HEK293T (cell line): ENCODE data around the gene BEGAIN.

ENCODE experiments used
- CTCF ChIA-PET: fragments of 350-600 bp; formaldehyde crosslinking; extraction: SDS; loops from one replicate; lab custom pipeline; 2021; ENCODE audit warnings: antibody characterized with exemption, inconsistent platforms; lab: Yijun Ruan, JAX
- POLR2A ChIA-PET: fragments of 350-600 bp; formaldehyde crosslinking; extraction: SDS; loops from one replicate; lab custom pipeline; 2020; ENCODE audit warnings: antibody characterized with exemption, inconsistent platforms; lab: Yijun Ruan, JAX
- DNase-seq: peaks from one replicate; pipeline ENCODE4 v3.0.0; 2012; ENCODE audit warnings: mixed read lengths; ENCODE audit errors: extremely low spot score
- ARNT ChIP-seq: fragments of 450-650 bp; IDR thresholded peaks from 2 replicates; pipeline ENCODE4 v1.6.1; 2017; ENCODE audit warnings: mild to moderate bottlenecking
- BHLHE40 ChIP-seq: fragments of 450-650 bp; IDR thresholded peaks from 2 replicates; pipeline ENCODE4 v1.6.1; 2016; ENCODE audit warnings: mild to moderate bottlenecking, moderate library complexity, borderline replicate concordance
- CTBP1 ChIP-seq: fragments of 450-650 bp; IDR thresholded peaks from 2 replicates; pipeline ENCODE4 v1.6.1; 2016; ENCODE audit warnings: borderline replicate concordance
- ELF4 ChIP-seq: fragments of 450-650 bp; IDR thresholded peaks from 2 replicates; pipeline ENCODE4 v1.6.1; 2017; ENCODE audit warnings: antibody characterized with exemption
- FOXA1 ChIP-seq: fragments of 450-650 bp; IDR thresholded peaks from 2 replicates; pipeline ENCODE4 v1.6.1; 2016; ENCODE audit warnings: mild to moderate bottlenecking
- FOXK2 ChIP-seq: fragments of 450-650 bp; IDR thresholded peaks from 2 replicates; pipeline ENCODE4 v1.6.1; 2016; ENCODE audit warnings: mild to moderate bottlenecking
- FOXM1 ChIP-seq: fragments of 450-650 bp; IDR thresholded peaks from 2 replicates; pipeline ENCODE4 v1.6.1; 2017; ENCODE audit warnings: mild to moderate bottlenecking, borderline replicate concordance
- HDGF ChIP-seq: fragments of 450-650 bp; IDR thresholded peaks from 2 replicates; pipeline ENCODE4 v1.6.1; 2017; ENCODE audit warnings: antibody characterized with exemption, borderline replicate concordance
- L3MBTL2 ChIP-seq: fragments of 450-650 bp; conservative IDR thresholded peaks from 2 replicates; pipeline ENCODE4 v1.6.1; 2016; ENCODE audit warnings: mild to moderate bottlenecking
- LEF1 ChIP-seq: fragments of 450-650 bp; IDR thresholded peaks from 2 replicates; pipeline ENCODE4 v1.6.1; 2017; ENCODE audit warnings: mild to moderate bottlenecking, borderline replicate concordance
- NFRKB ChIP-seq: fragments of 450-650 bp; IDR thresholded peaks from 2 replicates; pipeline ENCODE4 v1.6.1; 2016; ENCODE audit warnings: mild to moderate bottlenecking, moderate library complexity
- PKNOX1 ChIP-seq: fragments of 450-650 bp; IDR thresholded peaks from 2 replicates; pipeline ENCODE4 v1.6.1; 2016
- SP1 ChIP-seq: fragments of 450-650 bp; IDR thresholded peaks from 2 replicates; pipeline ENCODE4 v1.6.1; 2017
- SUZ12 ChIP-seq: fragments of 450-650 bp; IDR thresholded peaks from 2 replicates; pipeline ENCODE4 v1.6.1; 2016; ENCODE audit warnings: mild to moderate bottlenecking
- TARDBP ChIP-seq: fragments of 450-650 bp; IDR thresholded peaks from 2 replicates; pipeline ENCODE4 v1.6.1; 2016
- ZNF384 ChIP-seq: fragments of 450-650 bp; IDR thresholded peaks from 2 replicates; pipeline ENCODE4 v1.6.1; 2016

Gene BEGAIN

GRCh38 chr14:100566119-100566518 is 21.1 kb downstream of the BEGAIN start:
- TF ChIP-seq FOXK2 (no peak), TARDBP (no peak), FOXM1 (no peak), ZNF384 (no peak), NFRKB (no peak), PKNOX1 (no peak), ELF4 (no peak), SUZ12 (no peak), BHLHE40 (no peak)
- ChIA-PET POLR2A (no interaction called here), CTCF (interaction anchor here (0.6 kb wide), 1 partner anchor 184 kb away, joined by 3 read pairs; no protein-coding TSS in a partner anchor)

GRCh38 chr14:100565650-100566049 is 21.6 kb downstream of the BEGAIN start:
- CTCF ChIA-PET, result no interaction called here
- no peak for DNase-seq
- POLR2A ChIA-PET, result no interaction called here
- TF ChIP-seq HDGF, result no peak
- no peak for TF ChIP-seq ARNT
- no peak for TF ChIP-seq FOXA1
- TF ChIP-seq CTBP1, result no peak
- no peak for TF ChIP-seq BHLHE40
- no peak for TF ChIP-seq L3MBTL2
- no peak for TF ChIP-seq PKNOX1
- TF ChIP-seq SP1, result no peak
- TF ChIP-seq FOXM1, result no peak
- TF ChIP-seq ELF4, result no peak
- TF ChIP-seq NFRKB, result no peak
- no peak for TF ChIP-seq FOXK2
- no peak for TF ChIP-seq SUZ12
- no peak for TF ChIP-seq ZNF384
- no peak for TF ChIP-seq LEF1

More at GRCh38 chr14:100566119-100566518, 21.1 kb downstream of the BEGAIN start:
- DNase-seq, result no peak

GRCh38 chr14:100564512-100564911 is 22.7 kb downstream of the BEGAIN start:
- no peak for TF ChIP-seq CTBP1
- no peak for TF ChIP-seq SP1
- no peak for TF ChIP-seq BHLHE40
- no peak for TF ChIP-seq FOXK2
- ChIA-PET CTCF (no interaction called here), POLR2A (interaction anchor here (1.6 kb wide), 1 partner anchor 11 kb away, joined by 3 read pairs; no protein-coding TSS in a partner anchor)
- DNase-seq, result no peak

GRCh38 chr14:100562751-100563150 is 24.5 kb downstream of the BEGAIN start:
- DNase-seq, result no peak
- ChIA-PET CTCF (no interaction called here), POLR2A (no interaction called here)
- TF ChIP-seq PKNOX1 (no peak), ARNT (no peak), ELF4 (no peak), HDGF (no peak), SUZ12 (no peak), ZNF384 (no peak), BHLHE40 (no peak), CTBP1 (no peak), SP1 (no peak), L3MBTL2 (no peak), FOXM1 (no peak), LEF1 (no peak)

GRCh38 chr14:100561005-100561404 is 26.2 kb downstream of the BEGAIN start:
- CTCF ChIA-PET, result no interaction called here
- TF ChIP-seq ARNT, result no peak
- no peak for TF ChIP-seq SP1
- no peak for TF ChIP-seq ELF4
- TF ChIP-seq FOXA1, result no peak
- no peak for TF ChIP-seq LEF1
- TF ChIP-seq PKNOX1, result no peak
- no peak for TF ChIP-seq CTBP1
- no peak for TF ChIP-seq NFRKB
- TF ChIP-seq BHLHE40, result no peak
- no peak for TF ChIP-seq SUZ12
- no peak for TF ChIP-seq FOXM1
- no peak for TF ChIP-seq ZNF384
- no peak for TF ChIP-seq HDGF
- TF ChIP-seq FOXK2, result no peak
- POLR2A ChIA-PET, result interaction anchor here (1.2 kb wide), 1 partner anchor 15 kb away, joined by 3 read pairs; no protein-coding TSS in a partner anchor
- no peak for DNase-seq

GRCh38 chr14:100560471-100560870 is 26.7 kb downstream of the BEGAIN start:
- TF ChIP-seq L3MBTL2 (no peak), CTBP1 (no peak), LEF1 (no peak), ELF4 (no peak), SP1 (no peak), ARNT (no peak), ZNF384 (no peak), HDGF (no peak)
- DNase-seq, result no peak
- ChIA-PET CTCF (interaction anchor here (0.6 to 2.4 kb wide), 2 partner anchors 103 to 175 kb away, joined by 3 to 5 read pairs; no protein-coding TSS in a partner anchor), POLR2A (interaction anchor here (1.2 kb wide), 1 partner anchor 14 kb away, joined by 3 read pairs; no protein-coding TSS in a partner anchor)
